Stimulated activated naive CD8-positive, alpha-beta T cell treated with anti-CD3 and anti-CD28 coated beads, Interleukin-15, Interleukin-2, amounts not matched to agents 100 U/mL and 50 U/mL, for 24 hours (primary cell): Measurements from ENCODE around the gene AUNIP.
"Not testable (repeated sequence)": the region's sequence is repeated elsewhere in the genome, so short reads cannot be mapped to it uniquely, and the experiment has no call there.

Experiments used
- ATAC-seq: fragments of 150-1000 bp; cut with Tn5 transposase; one replicate; pipeline ENCODE4 v1.10.0; 2021
- DNase-seq: peaks from one replicate; pipeline ENCODE4 v3.0.0; 2021

Gene AUNIP

DNA sequence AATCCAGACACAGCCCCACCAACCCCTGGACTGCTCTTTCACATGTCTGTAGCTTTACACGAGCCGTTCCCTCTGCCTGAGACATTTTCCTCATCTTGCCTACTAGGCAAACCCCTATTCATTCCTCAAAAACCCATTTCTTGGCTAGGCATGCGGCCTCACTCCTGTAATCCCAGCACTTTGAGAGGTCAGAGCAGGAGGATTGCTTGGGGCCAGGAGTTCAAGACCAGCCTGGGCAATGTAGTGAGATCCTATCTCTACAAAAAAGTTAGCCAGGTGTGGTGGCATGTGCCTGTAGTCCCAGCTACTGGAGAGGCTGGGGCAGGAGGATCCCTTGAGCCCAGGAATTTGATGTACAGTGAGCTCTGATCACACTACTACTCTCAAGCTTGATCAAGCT is 5.2 kb upstream of the AUNIP start:
- DNase-seq: no peak
- ATAC-seq: no peak

GRCh38 chr1:25863486-25864262 is 4.4 kb upstream of the AUNIP start:
- no peak for ATAC-seq
- no peak for DNase-seq

- DNase-seq: no peak
- ATAC-seq: no peak
Observed at GRCh38 chr1:25862785-25863485, 3.7 kb upstream of the AUNIP start.

GRCh38 chr1:25861316-25862286 is 2.3 kb upstream of the AUNIP start:
- DNase-seq: no peak
- ATAC-seq: no peak

- DNase-seq: no peak
- ATAC-seq: no peak
Observed at GRCh38 chr1:25858494-25858893, 763 bp downstream of the AUNIP start.

- ATAC-seq (no peak), DNase-seq (no peak)
Observed at GRCh38 chr1:25856856-25857255, 2.4 kb downstream of the AUNIP start.

GRCh38 chr1:25854554-25854953 is 4.7 kb downstream of the AUNIP start:
- DNase-seq: no peak
- no peak for ATAC-seq

GRCh38 chr1:25848531-25848930 is 10.7 kb downstream of the AUNIP start:
- ATAC-seq (no peak), DNase-seq (no peak)

DNA sequence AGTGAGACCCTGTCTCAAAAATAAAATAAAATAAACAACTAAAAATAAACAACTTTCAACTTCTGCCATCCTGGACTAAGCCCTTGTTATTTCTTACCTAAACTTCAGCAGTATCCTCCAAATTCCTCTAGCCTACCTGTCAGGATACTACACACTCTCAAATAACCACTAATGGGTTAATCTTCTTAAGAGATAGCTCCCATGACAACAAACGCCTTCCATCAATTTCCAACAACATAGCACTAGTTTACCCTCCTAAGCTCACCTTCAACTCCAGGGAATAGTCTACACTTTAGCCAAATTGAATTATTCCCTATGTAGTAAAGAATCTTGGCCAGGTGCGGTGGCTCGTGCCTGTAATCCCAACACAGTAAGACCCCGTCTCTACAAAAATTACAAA is 11.3 kb downstream of the AUNIP start:
- ATAC-seq (no peak), DNase-seq (no peak)

GRCh38 chr1:25845664-25846063 is 13.6 kb downstream of the AUNIP start:
- ATAC-seq (no peak), DNase-seq (no peak)

DNA sequence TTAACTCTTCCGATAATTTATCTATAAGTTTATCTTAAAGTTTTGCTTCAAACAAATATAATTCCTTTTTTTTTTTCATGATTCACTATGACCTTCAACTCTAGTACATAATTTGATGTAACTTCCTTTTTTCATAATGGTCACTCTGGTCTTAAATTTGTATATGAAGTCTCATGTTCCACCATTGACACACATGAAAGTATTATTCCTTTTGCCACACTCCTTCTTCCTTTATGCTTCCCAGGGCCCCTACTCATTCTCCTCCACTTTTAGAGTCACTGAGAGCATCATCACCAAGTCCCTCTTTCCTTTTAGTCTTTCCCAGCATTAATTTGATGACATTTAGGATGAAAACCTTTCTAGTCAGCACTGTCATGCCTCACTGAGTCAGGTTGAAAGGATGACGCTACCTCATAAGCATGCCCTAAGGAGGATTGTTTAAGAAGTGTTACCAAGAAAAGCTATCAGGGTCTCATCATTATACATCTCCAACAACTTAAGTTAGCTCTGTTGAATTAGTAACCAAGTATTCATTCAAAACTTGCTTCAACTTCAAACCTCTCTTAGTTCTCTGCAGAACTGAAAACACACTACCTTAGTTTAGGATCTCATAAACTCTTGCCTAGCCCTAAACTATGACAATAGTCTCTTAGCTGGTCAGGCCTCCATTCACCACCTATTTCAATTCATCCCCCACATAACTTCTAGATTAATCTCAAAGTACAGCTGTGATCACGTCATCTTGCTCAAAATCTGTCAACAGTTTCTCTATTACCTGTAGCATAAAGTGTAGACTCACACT is 14.5 kb downstream of the AUNIP start:
- ATAC-seq (no peak), DNase-seq (no peak)

- no peak for ATAC-seq
- no peak for DNase-seq
Observed at GRCh38 chr1:25843483-25843882, 15.8 kb downstream of the AUNIP start.

DNA sequence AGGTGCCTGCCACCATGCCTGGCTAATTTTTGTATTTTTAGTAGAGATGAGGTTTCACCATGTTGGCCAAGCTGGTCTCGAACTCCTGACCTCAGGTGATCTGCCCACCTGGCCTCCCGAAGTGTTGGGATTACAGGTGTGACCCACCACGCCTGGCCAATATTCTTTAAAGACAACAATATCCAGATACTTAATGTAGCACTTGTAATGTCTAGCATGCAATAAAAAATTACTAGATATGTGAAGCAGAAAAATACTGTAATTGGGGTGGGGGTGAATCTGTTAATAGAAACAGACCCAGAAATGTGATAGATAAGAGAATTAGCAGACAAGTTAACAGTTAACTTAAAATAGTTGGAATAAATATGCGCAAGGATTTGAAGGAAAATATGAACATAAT is 19.4 kb downstream of the AUNIP start:
- not testable (repeated sequence) for DNase-seq, ATAC-seq

DNA sequence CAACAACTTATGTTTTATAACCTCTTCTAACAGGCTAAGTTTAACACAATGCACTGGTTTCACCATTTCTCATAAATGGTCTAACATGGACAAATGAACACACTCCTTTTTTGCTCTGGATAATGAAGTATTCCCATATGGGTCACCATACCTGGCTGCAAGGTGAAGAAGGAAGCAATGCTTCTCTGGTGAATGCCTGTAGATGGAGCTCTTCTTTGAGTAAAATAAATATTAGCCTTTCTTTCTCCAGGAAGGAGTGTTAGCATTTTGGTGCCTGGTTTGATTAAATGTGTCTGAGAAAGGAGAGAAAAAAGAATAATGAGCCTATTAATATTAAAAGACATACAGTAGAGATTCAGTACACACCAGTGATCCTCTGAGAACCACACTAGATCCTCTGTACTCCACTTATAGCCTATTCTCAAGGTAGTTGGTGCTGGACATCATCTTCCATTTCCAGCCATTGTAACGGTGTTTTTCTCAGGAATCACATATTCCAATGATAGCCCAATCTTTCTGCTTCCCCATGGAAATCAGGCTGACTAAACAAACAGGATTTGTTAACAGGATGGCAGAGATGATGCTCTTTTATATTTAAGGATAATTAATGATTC is 21.9 kb downstream of the AUNIP start:
- DNase-seq (no peak), ATAC-seq (no peak)

- DNase-seq (no peak), ATAC-seq (no peak)
Observed at GRCh38 chr1:25836695-25837094, 22.6 kb downstream of the AUNIP start.

GRCh38 chr1:25834894-25835293 is 24.4 kb downstream of the AUNIP start:
- no peak for ATAC-seq
- no peak for DNase-seq

DNA sequence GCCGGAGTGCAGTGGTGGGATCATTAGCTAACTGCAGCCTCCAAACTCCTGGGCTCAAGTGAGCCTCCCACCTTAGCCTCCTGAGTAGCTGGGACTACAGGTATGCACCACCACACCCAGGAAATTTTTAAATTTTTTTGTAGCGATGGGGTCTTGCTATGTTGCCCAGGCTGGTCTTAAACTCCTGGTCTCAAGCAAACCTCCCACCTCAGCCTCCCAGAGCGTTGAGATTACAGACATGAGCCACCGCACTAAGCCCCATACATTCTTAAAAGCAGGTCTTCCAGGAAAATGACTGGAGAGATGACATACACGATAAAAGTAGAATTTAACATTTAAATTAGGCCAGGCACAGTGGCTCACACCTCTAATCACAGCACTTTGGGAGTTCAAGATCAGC is 26.1 kb downstream of the AUNIP start:
- DNase-seq (no peak), ATAC-seq (no peak)

GRCh38 chr1:25832336-25833037 is 26.8 kb downstream of the AUNIP start:
- DNase-seq (no peak), ATAC-seq (no peak)

DNA sequence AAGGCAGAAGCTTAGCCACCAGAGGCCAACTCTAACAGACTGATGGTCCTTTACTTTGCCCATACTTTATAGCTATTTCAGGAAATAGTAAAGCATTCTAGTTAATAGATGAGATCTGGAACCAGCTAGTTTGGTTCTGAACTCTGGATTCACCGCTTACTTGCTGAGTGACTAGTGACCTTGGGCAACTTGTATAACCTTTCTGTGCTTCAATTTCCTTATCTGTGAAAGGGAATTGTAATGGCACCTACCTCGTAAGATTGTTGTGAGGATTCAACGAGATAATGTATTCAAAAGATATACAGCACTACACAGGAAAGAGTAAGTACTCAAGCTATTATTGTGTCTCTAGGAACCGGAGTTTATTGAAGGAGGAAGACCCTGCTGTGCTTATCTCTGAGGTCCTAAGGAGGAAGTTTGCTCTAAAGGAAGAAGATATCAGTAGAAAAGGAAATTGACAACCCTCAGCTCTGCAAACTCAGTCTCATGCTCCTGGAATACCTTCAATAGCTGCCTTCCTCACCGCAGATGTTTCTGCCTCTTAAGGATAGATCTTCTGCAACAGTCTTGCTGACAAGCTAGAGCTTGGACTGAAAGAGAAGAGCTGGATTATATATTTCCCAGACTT is 27.6 kb downstream of the AUNIP start:
- ATAC-seq (no peak), DNase-seq (no peak)

DNA sequence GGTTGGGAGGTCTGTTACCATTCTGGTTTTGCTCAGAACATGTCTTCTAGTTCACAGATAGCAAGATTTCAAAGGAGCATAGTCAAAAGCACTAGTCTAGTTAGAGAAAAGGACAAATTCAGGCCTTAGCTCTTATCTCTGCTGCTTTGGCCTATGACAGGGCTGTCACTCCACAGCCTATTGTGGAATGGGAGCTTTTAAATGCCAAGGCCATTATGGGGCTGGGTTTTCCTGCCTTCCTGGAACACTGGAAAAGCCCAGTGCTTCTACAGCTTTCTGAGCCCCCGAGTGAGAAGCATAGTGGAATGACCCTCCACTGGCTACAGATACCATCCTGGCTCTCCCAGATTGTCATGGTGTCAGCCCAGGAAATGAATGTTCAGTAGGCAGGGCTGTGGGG is 30.2 kb downstream of the AUNIP start:
- no peak for DNase-seq
- no peak for ATAC-seq
